SK-N-SH treated with all-trans-retinoic acid at 6 μM for 48 hours (cell line): Measurements from ENCODE around the gene CXCL17.

Experiments
- ARNTL ChIP-seq: fragments of 450-650 bp; formaldehyde crosslinking; IDR thresholded peaks from 2 replicates; pipeline ENCODE4 v1.5.0; 2020; ENCODE audit warnings: low read depth, mild to moderate bottlenecking, moderate library complexity, borderline replicate concordance
- CREB5 ChIP-seq: fragments of 250-450 bp; sonication (Bioruptor Pico); IDR thresholded peaks from 2 replicates; pipeline ENCODE4 v1.5.1; 2020; ENCODE audit warnings: low read depth, mild to moderate bottlenecking, moderate library complexity
- ESRRG ChIP-seq: fragments of 250-450 bp; sonication (Bioruptor Pico); IDR thresholded peaks from 2 replicates; pipeline ENCODE4 v1.6.1; 2021; ENCODE audit warnings: mild to moderate bottlenecking
- GLIS3 ChIP-seq: fragments of 250-450 bp; sonication (Bioruptor Pico); IDR thresholded peaks from 2 replicates; pipeline ENCODE4 v1.5.0; 2020; ENCODE audit warnings: mild to moderate bottlenecking, moderate library complexity
- OSR1 ChIP-seq: fragments of 250-450 bp; sonication (Bioruptor Pico); IDR thresholded peaks from 2 replicates; pipeline ENCODE4 v1.8.0; 2022; ENCODE audit warnings: moderate library complexity, mild to moderate bottlenecking, inconsistent platforms
- PATZ1 ChIP-seq: fragments of 250-450 bp; sonication (Bioruptor Pico); IDR thresholded peaks from 2 replicates; pipeline ENCODE4 v1.8.0; 2020; ENCODE audit warnings: mild to moderate bottlenecking, moderate library complexity, borderline replicate concordance
- PPARA ChIP-seq: fragments of 250-450 bp; sonication (Bioruptor Pico); IDR thresholded peaks from 2 replicates; pipeline ENCODE4 v1.5.0; 2020; ENCODE audit warnings: mild to moderate bottlenecking, borderline replicate concordance
- RARB ChIP-seq: fragments of 250-450 bp; sonication (Bioruptor Pico); IDR thresholded peaks from 2 replicates; pipeline ENCODE4 v1.8.0; 2021; ENCODE audit warnings: mild to moderate bottlenecking, moderate library complexity
- TCF4 ChIP-seq: fragments of 250-450 bp; sonication (Bioruptor Pico); IDR thresholded peaks from 2 replicates; pipeline ENCODE4 v1.8.0; 2021; ENCODE audit warnings: mild to moderate bottlenecking, moderate library complexity, borderline replicate concordance
- TOX ChIP-seq: fragments of 250-450 bp; sonication (Bioruptor Pico); IDR thresholded peaks from 2 replicates; pipeline ENCODE4 v1.8.0; 2021; ENCODE audit warnings: mild to moderate bottlenecking, moderate library complexity, borderline replicate concordance
- TSHZ2 ChIP-seq: fragments of 250-450 bp; sonication (Bioruptor Pico); IDR thresholded peaks from 2 replicates; pipeline ENCODE4 v1.5.0; 2020; ENCODE audit warnings: mild to moderate bottlenecking, moderate library complexity
- ZC3H10 ChIP-seq: fragments of 250-450 bp; sonication (Bioruptor Pico); IDR thresholded peaks from 2 replicates; pipeline ENCODE4 v1.5.1; 2021; ENCODE audit warnings: mild to moderate bottlenecking, moderate library complexity
- ZFP3 ChIP-seq: fragments of 250-450 bp; sonication (Bioruptor Pico); IDR thresholded peaks from 2 replicates; pipeline ENCODE4 v1.5.0; 2020; ENCODE audit warnings: mild to moderate bottlenecking, moderate library complexity
- ZFP30 ChIP-seq: fragments of 450-650 bp; formaldehyde crosslinking; IDR thresholded peaks from 2 replicates; pipeline ENCODE4 v1.5.0; 2022; ENCODE audit warnings: mild to moderate bottlenecking, moderate library complexity

GRCh38 chr19:42461700-42462324 lies 19.1 kb upstream of the CXCL17 start:
- TF ChIP-seq ZFP30 (no peak), OSR1 (CRISPR knock-in tag) (no peak), TSHZ2 (CRISPR knock-in tag) (no peak), GLIS3 (no peak), ESRRG (no peak), ARNTL (CRISPR knock-in tag) (no peak), PATZ1 (no peak), TOX (no peak), ZFP3 (CRISPR knock-in tag) (no peak), CREB5 (CRISPR knock-in tag) (no peak), PPARA (CRISPR knock-in tag) (no peak), ZC3H10 (CRISPR knock-in tag) (no peak), RARB (CRISPR knock-in tag) (no peak), TCF4 (CRISPR knock-in tag) (no peak)
